Measurements from ENCODE around the gene TGM6.

Gene TGM6

GRCh38 chr20:2341336-2341735 lies 39.4 kb upstream of the TGM6 start:
- Mint-ChIP-seq H3K4me3 (no peak overlapping the region), H3K9me3 (peaks cover 3% of the 10 kb centered on the region), H3K27ac (no peak overlapping the region), H3K27me3 (ENCODE audit: low read depth) (peaks cover 5% of the 10 kb centered on the region), H3K4me1 (no peaks in the 10 kb centered on the region), H3K36me3 (ENCODE audit: low read depth) (no peaks in the 10 kb centered on the region)
- no peak for TF ChIP-seq CTCF (IDR thresholded peaks at IDR 0.05; ENCODE audit: unreplicated experiment in 3 of 3)

- no peaks in the 10 kb centered on the region for H3K4me1 Mint-ChIP-seq
- H3K27me3 Mint-ChIP-seq (ENCODE audit: low read depth): no peaks in the 10 kb centered on the region
- TF ChIP-seq CTCF (IDR thresholded peaks at IDR 0.05; ENCODE audit: unreplicated experiment in 3 of 3): no peak
- H3K27ac Mint-ChIP-seq: no peak overlapping the region
- no peak overlapping the region for H3K4me3 Mint-ChIP-seq
- peaks cover 3% of the 10 kb centered on the region for H3K9me3 Mint-ChIP-seq
- H3K36me3 Mint-ChIP-seq (ENCODE audit: low read depth): no peaks in the 10 kb centered on the region
Observed at GRCh38 chr20:2342243-2342642, 38.5 kb upstream of the TGM6 start.

GRCh38 chr20:2346188-2346587 lies 34.5 kb upstream of the TGM6 start:
- no peak for TF ChIP-seq CTCF (IDR thresholded peaks at IDR 0.05; ENCODE audit: unreplicated experiment in 3 of 3)
- H3K27ac Mint-ChIP-seq: no peak overlapping the region
- no peak overlapping the region for H3K4me3 Mint-ChIP-seq
- H3K4me1 Mint-ChIP-seq: no peaks in the 10 kb centered on the region
- no peaks in the 10 kb centered on the region for H3K36me3 Mint-ChIP-seq (ENCODE audit: low read depth)
- H3K27me3 Mint-ChIP-seq (ENCODE audit: low read depth): peaks cover 3% of the 10 kb centered on the region
- H3K9me3 Mint-ChIP-seq: peaks cover 5% of the 10 kb centered on the region

- no peak for TF ChIP-seq CTCF (IDR thresholded peaks at IDR 0.05; ENCODE audit: unreplicated experiment in 3 of 3)
- peaks cover 7% of the 10 kb centered on the region for H3K27me3 Mint-ChIP-seq (ENCODE audit: low read depth)
Observed at GRCh38 chr20:2348336-2348735, 32.4 kb upstream of the TGM6 start.

GRCh38 chr20:2349801-2350200 lies 30.9 kb upstream of the TGM6 start:
- no peak overlapping the region for H3K4me3 Mint-ChIP-seq
- peaks cover 7% of the 10 kb centered on the region for H3K27me3 Mint-ChIP-seq (ENCODE audit: low read depth)
- peaks cover 2% of the 10 kb centered on the region for H3K9me3 Mint-ChIP-seq
- no peaks in the 10 kb centered on the region for H3K4me1 Mint-ChIP-seq
- H3K27ac Mint-ChIP-seq: no peak overlapping the region
- TF ChIP-seq CTCF (IDR thresholded peaks at IDR 0.05; ENCODE audit: unreplicated experiment in 3 of 3): no peak
- H3K36me3 Mint-ChIP-seq (ENCODE audit: low read depth): no peaks in the 10 kb centered on the region

More at GRCh38 chr20:2348336-2348735, 32.4 kb upstream of the TGM6 start:
- H3K9me3 Mint-ChIP-seq: peaks cover 2% of the 10 kb centered on the region
- no peaks in the 10 kb centered on the region for H3K4me1 Mint-ChIP-seq
- H3K36me3 Mint-ChIP-seq (ENCODE audit: low read depth): no peaks in the 10 kb centered on the region
- no peak overlapping the region for H3K4me3 Mint-ChIP-seq
- no peak overlapping the region for H3K27ac Mint-ChIP-seq

GRCh38 chr20:2350606-2351005 lies 30.1 kb upstream of the TGM6 start:
- Mint-ChIP-seq H3K4me1 (no peaks in the 10 kb centered on the region), H3K9me3 (peaks cover 2% of the 10 kb centered on the region), H3K27ac (no peak overlapping the region), H3K36me3 (ENCODE audit: low read depth) (no peaks in the 10 kb centered on the region), H3K27me3 (ENCODE audit: low read depth) (peaks cover 7% of the 10 kb centered on the region), H3K4me3 (no peak overlapping the region)
- no peak for TF ChIP-seq CTCF (IDR thresholded peaks at IDR 0.05; ENCODE audit: unreplicated experiment in 3 of 3)
